Thyroid gland (tissue), 4 donors: ENCODE measurements around the gene TYW1B.
"Not testable (repeated sequence)": the region's sequence is repeated elsewhere in the genome, so short reads cannot be mapped to it uniquely, and the experiment has no call there.

Source experiments
- POLR2A ChIP-seq, 2 donors: fragments of 450-650 bp; IDR thresholded peaks; one replicate each; pipeline ENCODE4 v1.6.1; 2017; ENCODE audit warnings: antibody characterized with exemption in 2 of 2, mild to moderate bottlenecking in 2 of 2, moderate library complexity in 1 of 2
- TF ChIP-seq, protein P1 (sequence below), 6 experiments: fragments of 200-600 bp in 3 of 6; fragments of 450-650 bp in 3 of 6; sonication (generic) in 3 of 6; IDR thresholded peaks; one replicate each; pipeline ENCODE4 v1.5.1; 2016 to 2019; ENCODE audit warnings: antibody characterized with exemption in 6 of 6, mild to moderate bottlenecking in 2 of 6, inconsistent platforms in 1 of 6, moderate library complexity in 1 of 6

- TF ChIP-seq, protein P1, sequence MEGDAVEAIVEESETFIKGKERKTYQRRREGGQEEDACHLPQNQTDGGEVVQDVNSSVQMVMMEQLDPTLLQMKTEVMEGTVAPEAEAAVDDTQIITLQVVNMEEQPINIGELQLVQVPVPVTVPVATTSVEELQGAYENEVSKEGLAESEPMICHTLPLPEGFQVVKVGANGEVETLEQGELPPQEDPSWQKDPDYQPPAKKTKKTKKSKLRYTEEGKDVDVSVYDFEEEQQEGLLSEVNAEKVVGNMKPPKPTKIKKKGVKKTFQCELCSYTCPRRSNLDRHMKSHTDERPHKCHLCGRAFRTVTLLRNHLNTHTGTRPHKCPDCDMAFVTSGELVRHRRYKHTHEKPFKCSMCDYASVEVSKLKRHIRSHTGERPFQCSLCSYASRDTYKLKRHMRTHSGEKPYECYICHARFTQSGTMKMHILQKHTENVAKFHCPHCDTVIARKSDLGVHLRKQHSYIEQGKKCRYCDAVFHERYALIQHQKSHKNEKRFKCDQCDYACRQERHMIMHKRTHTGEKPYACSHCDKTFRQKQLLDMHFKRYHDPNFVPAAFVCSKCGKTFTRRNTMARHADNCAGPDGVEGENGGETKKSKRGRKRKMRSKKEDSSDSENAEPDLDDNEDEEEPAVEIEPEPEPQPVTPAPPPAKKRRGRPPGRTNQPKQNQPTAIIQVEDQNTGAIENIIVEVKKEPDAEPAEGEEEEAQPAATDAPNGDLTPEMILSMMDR (IDR thresholded peaks at IDR 0.05) = not testable (repeated sequence)
- TF ChIP-seq POLR2A (IDR thresholded peaks at IDR 0.05) = not testable (repeated sequence)
Observed at GRCh38 chr7:72668435-72668834, 159.6 kb downstream of the TYW1B start.
